ENCODE results near the gene CBY2. TPM values are rescaled to one million over a fixed set of nuclear protein-coding genes. Genes with fewer than 3 reads are reported as not detected.

CBY2 gene
- total RNA-seq, 1 experiment from 2014 or later = not detected

DNA sequence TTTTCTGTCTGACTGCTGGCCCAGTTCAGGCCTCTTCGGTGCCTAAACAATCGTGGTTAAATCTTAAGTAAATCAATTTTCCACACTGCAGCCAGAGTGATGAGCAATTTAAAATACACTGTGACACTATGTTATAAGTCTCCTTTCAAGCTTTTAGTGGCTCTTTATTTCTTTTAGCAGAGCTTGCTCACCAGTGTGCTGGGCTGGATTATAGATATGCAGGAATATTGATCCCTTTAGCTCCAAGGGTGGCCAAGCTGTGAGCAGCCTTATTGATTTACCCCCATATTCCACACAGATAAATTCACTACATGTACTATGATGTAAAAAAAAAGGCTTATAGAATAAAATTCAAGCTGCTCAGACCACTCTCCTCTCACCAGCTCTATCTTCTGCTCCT, 21.7 kb downstream of the CBY2 start:
- no peak overlapping the region for H3K27ac ChIP-seq (ENCODE audit: low read depth, low read length)
- RAD21 ChIA-PET (ENCODE audit: low non-redundant PET in 1 of 2, low total read pairs in 2 of 2, uncharacterized antibody in 2 of 2, unreplicated experiment in 2 of 2) = no interaction called here
- H4K20me1 ChIP-seq (ENCODE audit: insufficient read depth) = no peaks in the 10 kb centered on the region
- ATAC-seq = no peak
- POLR2A ChIA-PET = no interaction called here
- no TSS peak for BruUV-seq (replicated peaks)
- H3K4me3 ChIP-seq (replicated peaks in 1 of 2; ENCODE audit: low read depth in 1 of 2, low read length in 2 of 2) = no peak overlapping the region
- CTCF ChIA-PET = no interaction called here
- H3K4me1 ChIP-seq (ENCODE audit: control insufficient read depth in 1 of 2, insufficient read depth in 2 of 2, low read length in 2 of 2) = peaks cover 0 to 2% of the 10 kb centered on the region in 2 experiments; a peak in 1 of 4 replicates
- intact Hi-C loops (cut with micrococcal nuclease) = no loop called here
- TF ChIP-seq, protein P1, sequence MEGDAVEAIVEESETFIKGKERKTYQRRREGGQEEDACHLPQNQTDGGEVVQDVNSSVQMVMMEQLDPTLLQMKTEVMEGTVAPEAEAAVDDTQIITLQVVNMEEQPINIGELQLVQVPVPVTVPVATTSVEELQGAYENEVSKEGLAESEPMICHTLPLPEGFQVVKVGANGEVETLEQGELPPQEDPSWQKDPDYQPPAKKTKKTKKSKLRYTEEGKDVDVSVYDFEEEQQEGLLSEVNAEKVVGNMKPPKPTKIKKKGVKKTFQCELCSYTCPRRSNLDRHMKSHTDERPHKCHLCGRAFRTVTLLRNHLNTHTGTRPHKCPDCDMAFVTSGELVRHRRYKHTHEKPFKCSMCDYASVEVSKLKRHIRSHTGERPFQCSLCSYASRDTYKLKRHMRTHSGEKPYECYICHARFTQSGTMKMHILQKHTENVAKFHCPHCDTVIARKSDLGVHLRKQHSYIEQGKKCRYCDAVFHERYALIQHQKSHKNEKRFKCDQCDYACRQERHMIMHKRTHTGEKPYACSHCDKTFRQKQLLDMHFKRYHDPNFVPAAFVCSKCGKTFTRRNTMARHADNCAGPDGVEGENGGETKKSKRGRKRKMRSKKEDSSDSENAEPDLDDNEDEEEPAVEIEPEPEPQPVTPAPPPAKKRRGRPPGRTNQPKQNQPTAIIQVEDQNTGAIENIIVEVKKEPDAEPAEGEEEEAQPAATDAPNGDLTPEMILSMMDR (IDR thresholded peaks at IDR 0.05 in 2 of 3, conservative IDR thresholded peaks at IDR 0.05 in 1 of 3; ENCODE audit: borderline replicate concordance in 1 of 3, insufficient read depth in 1 of 3, low read depth in 2 of 3, low read length in 2 of 3) = no peak
- TF ChIP-seq SIN3A (IDR thresholded peaks at IDR 0.05; ENCODE audit: low read depth) = no peak
- no peak for TF ChIP-seq POLR2A (IDR thresholded peaks at IDR 0.05; ENCODE audit: borderline replicate concordance, extremely low read depth, insufficient read depth, insufficient read length)
- TF ChIP-seq TCF7L2 (IDR thresholded peaks at IDR 0.05; ENCODE audit: borderline replicate concordance, extremely low read depth, insufficient read depth, insufficient read length) = no peak
- TF ChIP-seq RAD21 (IDR thresholded peaks at IDR 0.05; ENCODE audit: low read depth) = no peak
- TF ChIP-seq SP1 (IDR thresholded peaks at IDR 0.05; ENCODE audit: low read depth) = no peak
- TF ChIP-seq, protein P2, sequence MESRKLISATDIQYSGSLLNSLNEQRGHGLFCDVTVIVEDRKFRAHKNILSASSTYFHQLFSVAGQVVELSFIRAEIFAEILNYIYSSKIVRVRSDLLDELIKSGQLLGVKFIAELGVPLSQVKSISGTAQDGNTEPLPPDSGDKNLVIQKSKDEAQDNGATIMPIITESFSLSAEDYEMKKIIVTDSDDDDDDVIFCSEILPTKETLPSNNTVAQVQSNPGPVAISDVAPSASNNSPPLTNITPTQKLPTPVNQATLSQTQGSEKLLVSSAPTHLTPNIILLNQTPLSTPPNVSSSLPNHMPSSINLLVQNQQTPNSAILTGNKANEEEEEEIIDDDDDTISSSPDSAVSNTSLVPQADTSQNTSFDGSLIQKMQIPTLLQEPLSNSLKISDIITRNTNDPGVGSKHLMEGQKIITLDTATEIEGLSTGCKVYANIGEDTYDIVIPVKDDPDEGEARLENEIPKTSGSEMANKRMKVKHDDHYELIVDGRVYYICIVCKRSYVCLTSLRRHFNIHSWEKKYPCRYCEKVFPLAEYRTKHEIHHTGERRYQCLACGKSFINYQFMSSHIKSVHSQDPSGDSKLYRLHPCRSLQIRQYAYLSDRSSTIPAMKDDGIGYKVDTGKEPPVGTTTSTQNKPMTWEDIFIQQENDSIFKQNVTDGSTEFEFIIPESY (IDR thresholded peaks at IDR 0.05; ENCODE audit: extremely low read depth, insufficient replicate concordance, low read length) = no peak
- no peak for TF ChIP-seq ZNF274 (IDR thresholded peaks at IDR 0.05; ENCODE audit: low read depth, low read length)
- no peak for TF ChIP-seq EZH2 (IDR thresholded peaks at IDR 0.05)
- no peak for TF ChIP-seq ZFX (IDR thresholded peaks at IDR 0.05)
- TF ChIP-seq, protein P3, sequence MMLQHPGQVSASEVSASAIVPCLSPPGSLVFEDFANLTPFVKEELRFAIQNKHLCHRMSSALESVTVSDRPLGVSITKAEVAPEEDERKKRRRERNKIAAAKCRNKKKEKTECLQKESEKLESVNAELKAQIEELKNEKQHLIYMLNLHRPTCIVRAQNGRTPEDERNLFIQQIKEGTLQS (IDR thresholded peaks at IDR 0.05) = no peak
- no peak for TF ChIP-seq YY1 (IDR thresholded peaks at IDR 0.05; ENCODE audit: extremely low read depth, insufficient replicate concordance, low read depth, low read length)
- TF ChIP-seq, protein P4, sequence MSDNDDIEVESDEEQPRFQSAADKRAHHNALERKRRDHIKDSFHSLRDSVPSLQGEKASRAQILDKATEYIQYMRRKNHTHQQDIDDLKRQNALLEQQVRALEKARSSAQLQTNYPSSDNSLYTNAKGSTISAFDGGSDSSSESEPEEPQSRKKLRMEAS (IDR thresholded peaks at IDR 0.05) = no peak
- H3K36me3 ChIP-seq (ENCODE audit: control insufficient read depth in 1 of 2, insufficient read depth in 2 of 2, low read length in 2 of 2) = no peaks in the 10 kb centered on the region
- no peak overlapping the region for H3K4me2 ChIP-seq (ENCODE audit: low read length)
- no peaks in the 10 kb centered on the region for H3K9me2 ChIP-seq (ENCODE audit: insufficient read depth)
- no peak for DNase-seq (ENCODE audit: low read depth, low spot score)
- no peaks in the 10 kb centered on the region for H3K9me3 ChIP-seq (ENCODE audit: control insufficient read depth in 1 of 2, insufficient read depth in 1 of 2, low read depth in 1 of 2, low read length in 2 of 2)
- H2AFZ ChIP-seq (ENCODE audit: low read depth, low read length, poor library complexity, severe bottlenecking) = no peak overlapping the region
- peaks cover 4% of the 10 kb centered on the region; the same call in 1 of the 2 replicates for H3K27me3 ChIP-seq (ENCODE audit: insufficient read depth, low read length)
- no peak overlapping the region for H3K9ac ChIP-seq (ENCODE audit: low read length)
- H3K79me2 ChIP-seq (ENCODE audit: insufficient read depth, low read length) = no peaks in the 10 kb centered on the region

All from HCT116 (cell line).